Inferior parietal cortex (tissue), 1 donor: ENCODE data around the gene ARL10.
"Not testable (repeated sequence)": the region's sequence is repeated elsewhere in the genome, so short reads cannot be mapped to it uniquely, and the experiment has no call there.

Source experiments
- DNase-seq: peaks from one replicate; pipeline ENCODE4 v3.0.0-alpha.2; 2016; ENCODE audit errors: extremely low spot score

The ARL10 gene

GRCh38 chr5:176388444-176389134 is 23.3 kb downstream of the ARL10 start, which contains the start of the genes HIGD2A and NOP16:
TSS of gene HIGD2A (plus strand) at chr5:176388751. CDS start at chr5:176388820, 69 bp downstream.
TSS of gene NOP16 (minus strand) at chr5:176388598. CDS start at chr5:176388539, 59 bp downstream.
- DNase-seq, result peak; percentile 100

DNA sequence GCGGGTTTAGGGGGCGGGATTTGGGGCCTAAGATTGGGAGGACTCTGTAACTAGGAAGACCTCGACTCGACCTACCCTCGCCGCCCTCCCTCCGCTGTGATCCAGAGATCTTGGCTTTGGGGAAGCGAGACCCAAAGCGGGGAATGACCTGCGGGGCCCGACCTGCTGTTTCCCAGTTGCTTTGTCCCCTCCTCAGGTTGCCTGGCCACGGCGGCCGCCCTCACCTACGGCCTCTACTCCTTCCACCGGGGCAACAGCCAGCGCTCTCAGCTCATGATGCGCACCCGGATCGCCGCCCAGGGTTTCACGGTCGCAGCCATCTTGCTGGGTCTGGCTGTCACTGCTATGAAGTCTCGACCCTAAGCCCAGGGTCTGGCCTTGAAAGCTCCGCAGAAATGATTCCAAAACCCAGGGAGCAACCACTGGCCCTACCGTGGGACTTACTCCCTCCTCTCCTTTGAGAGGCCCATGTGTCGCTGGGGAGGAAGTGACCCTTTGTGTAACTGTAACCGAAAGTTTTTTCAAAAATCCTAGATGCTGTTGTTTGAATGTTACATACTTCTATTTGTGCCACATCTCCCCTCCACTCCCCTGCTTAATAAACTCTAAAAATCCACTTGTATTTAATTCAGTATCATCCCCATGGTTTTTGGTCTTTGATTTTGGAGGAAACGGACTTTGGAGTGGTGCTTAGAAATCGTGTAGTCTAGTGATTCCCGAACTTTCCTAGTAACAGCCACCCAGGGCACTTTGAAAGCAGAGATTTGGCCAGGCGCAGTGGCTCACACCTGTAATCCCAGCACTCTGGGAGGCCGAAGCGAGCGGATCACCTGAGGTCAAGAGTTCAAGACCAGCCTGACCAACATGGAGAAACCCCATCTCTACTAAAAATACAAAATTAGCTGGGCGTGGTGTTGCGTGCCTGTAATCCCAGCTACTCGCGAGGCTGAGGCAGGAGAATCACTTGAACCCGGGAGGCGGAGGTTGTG is 24.1 kb downstream of the ARL10 start:
- DNase-seq, result no peak

GRCh38 chr5:176391479-176391878 is 26.2 kb downstream of the ARL10 start:
- DNase-seq, result no peak

DNA sequence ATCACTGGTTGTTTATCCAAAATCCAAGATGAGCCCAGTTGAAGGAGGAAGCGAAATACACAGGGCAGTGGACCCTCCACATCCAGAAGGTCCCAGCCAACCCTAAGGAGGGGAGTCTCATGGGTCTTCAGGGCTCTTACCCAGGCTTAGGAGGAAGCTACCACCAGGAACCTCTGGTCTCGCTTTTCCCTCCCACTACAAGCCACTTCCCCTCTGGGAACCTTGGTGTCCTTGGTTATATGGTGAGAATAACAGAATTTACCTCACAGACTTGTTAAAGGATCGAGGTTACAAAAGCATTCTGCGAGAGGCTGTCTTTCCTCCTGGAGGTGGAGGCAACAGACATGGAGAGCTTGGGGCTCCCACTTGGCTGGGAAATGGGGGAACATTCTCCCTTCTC is 26.7 kb downstream of the ARL10 start:
- DNase-seq, result no peak

GRCh38 chr5:176392526-176392925 is 27.2 kb downstream of the ARL10 start:
- DNase-seq, result no peak

GRCh38 chr5:176394096-176394495 is 28.8 kb downstream of the ARL10 start:
- no peak for DNase-seq

DNA sequence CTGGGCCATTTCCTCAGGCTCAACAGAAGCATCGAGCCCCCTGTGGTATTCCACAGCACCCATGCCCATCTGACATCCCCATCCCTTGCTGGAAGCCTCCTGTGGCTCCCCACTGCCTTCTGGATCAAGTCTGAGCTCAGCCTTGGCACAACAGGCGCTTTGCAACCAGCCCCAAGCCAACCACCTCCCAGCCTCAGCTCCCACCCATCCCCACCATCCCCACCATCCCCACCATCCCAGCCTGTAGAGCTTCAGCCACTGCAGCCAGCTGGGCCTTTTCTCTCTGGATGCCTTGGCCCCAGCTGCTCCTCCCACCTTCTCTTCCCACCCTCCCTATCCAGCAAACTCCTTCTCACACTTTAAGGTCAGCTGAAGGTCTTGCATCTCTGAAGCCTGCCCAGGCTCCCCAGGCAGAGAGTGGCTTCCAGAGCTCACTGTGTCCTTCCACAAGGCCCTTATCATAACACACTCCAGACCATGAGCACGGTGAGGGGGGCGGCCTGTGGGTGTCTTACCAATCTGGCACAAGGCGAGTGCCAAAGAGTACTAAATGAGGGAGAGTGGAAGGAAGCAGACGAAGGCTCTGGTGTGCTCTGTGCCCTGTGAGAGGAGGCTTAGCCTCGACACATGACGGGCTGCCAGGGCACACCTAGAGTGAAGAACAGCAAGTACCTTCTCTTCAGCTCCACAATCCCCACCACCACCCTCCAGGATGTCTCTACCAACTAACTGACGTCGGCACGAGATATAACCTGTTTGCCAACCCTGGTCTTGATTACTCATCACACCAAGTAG is 29.8 kb downstream of the ARL10 start:
- no peak for DNase-seq

- no peak for DNase-seq
These were observed 31.0 kb downstream of the ARL10 start for GRCh38 chr5:176396330-176396729.

- no peak for DNase-seq
These were observed 32.6 kb downstream of the ARL10 start for GRCh38 chr5:176397736-176398420.

- DNase-seq, result no peak
These were observed 35.3 kb downstream of the ARL10 start for GRCh38 chr5:176400382-176401156.

- DNase-seq, result no peak
These were observed 36.3 kb downstream of the ARL10 start for GRCh38 chr5:176401281-176402205.

- no peak for DNase-seq
These were observed 40.6 kb downstream of the ARL10 start for GRCh38 chr5:176405656-176406435.

DNA sequence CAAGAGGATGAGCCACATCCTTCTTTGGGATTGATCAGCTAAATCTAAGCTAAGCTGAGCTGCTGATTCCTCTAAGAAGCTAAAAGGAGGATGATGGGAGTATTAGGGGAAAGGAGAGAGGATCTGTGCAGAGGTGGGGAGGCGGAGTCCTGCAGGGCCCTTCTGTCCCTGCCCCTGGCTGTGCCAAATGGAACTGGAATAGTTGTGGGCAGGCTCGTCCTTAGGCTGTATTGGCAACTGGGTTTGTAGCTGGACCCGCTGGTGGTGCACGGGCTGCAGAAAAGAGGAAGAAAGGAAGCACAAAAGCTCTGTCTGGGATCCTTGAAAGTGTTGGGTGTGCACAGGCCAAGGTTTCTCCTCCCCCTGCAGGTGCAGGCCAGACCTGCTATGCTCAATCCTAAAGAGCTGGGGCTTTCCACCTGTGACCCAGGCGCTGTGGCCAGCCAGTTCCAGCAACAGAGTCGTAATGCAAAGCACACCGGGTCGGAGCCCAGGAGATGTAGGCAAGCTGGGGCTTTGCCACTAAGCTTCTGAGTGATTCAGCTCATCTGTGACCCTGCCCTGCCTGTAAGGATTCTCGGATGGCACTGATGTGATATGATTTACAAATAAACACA is 41.3 kb downstream of the ARL10 start:
- DNase-seq, result no peak

GRCh38 chr5:176407456-176408251 is 42.4 kb downstream of the ARL10 start:
- peak; percentile 37 for DNase-seq

- DNase-seq, result not testable (repeated sequence)
These were observed 42.9 kb downstream of the ARL10 start for GRCh38 chr5:176408252-176408573.

DNA sequence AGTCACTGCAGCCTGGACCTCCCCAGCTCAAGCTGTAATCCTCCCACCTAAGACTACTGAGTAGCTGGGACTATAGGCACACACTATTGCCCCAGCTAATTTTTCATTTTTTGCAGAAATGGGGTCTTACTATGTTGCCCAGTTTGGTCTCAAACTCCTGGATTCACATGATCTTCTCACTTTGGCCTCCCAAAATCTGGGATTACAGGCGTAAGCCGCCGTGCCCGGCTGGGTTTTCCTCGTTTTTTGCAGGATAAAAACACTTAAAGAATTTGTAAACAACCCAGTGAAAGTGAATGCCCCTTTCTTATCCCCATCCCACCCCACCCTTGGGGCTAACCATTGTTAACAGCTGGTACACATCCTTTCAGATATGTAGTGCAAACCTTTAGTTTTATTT is 43.3 kb downstream of the ARL10 start:
- DNase-seq, result no peak

DNA sequence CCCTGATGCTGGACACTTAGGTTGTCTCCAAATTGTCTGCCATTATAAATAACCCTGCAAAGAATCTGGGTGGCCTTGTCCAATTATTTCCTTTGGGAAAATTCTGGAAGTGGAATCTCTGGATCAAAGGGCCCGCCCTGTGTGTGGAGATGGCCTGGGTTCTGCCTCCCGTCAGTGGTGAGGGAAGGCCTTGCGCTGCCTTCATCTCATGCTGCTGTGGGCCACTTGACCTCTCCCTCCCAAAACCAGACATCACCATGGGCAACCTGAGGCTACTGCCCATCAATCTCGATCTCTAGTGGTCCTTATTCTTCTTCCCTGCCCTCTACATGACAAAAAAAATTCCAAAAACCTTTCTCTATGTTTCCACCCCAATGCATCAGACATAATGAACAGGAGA is 44.5 kb downstream of the ARL10 start:
- DNase-seq, result no peak
